Activated CD4-positive, alpha-beta T cell treated with anti-CD3 and anti-CD28 coated beads, Interleukin-2, amount 50 U/mL, for 16 hours (primary cell): ENCODE data around the gene RARA.

Source experiments
- DNase-seq: peaks from one replicate; pipeline ENCODE4 v3.0.0-alpha.2; 2020

Gene RARA

GRCh38 chr17:40317345-40317873 is 8.4 kb downstream of the RARA start:
- peak; percentile 57 for DNase-seq

GRCh38 chr17:40317880-40318829 is 9.2 kb downstream of the RARA start:
- peak; percentile 94 for DNase-seq

- DNase-seq = no peak
These were observed 9.9 kb downstream of the RARA start for GRCh38 chr17:40318830-40319391.

GRCh38 chr17:40319651-40320540 is 10.9 kb downstream of the RARA start:
- DNase-seq = peak; percentile 74

- DNase-seq = no peak
These were observed 12.0 kb downstream of the RARA start for GRCh38 chr17:40320756-40321523.

- DNase-seq = no peak
These were observed 12.5 kb downstream of the RARA start for GRCh38 chr17:40321524-40321929.

- no peak for DNase-seq
These were observed 13.0 kb downstream of the RARA start for GRCh38 chr17:40321961-40322357.

GRCh38 chr17:40322358-40323315 is 13.7 kb downstream of the RARA start:
- DNase-seq = peak; percentile 93

GRCh38 chr17:40323391-40324381 is 14.7 kb downstream of the RARA start:
- DNase-seq = peak; percentile 55

- DNase-seq = peak; percentile 51
These were observed 16.4 kb downstream of the RARA start for GRCh38 chr17:40325156-40326013.

GRCh38 chr17:40326014-40326831 is 17.2 kb downstream of the RARA start:
- DNase-seq = peak; percentile 78

- no peak for DNase-seq
These were observed 17.8 kb downstream of the RARA start for GRCh38 chr17:40326832-40327199.

GRCh38 chr17:40327244-40327729 is 18.3 kb downstream of the RARA start:
- no peak for DNase-seq

- DNase-seq = no peak
These were observed 18.9 kb downstream of the RARA start for GRCh38 chr17:40327735-40328385.

- DNase-seq = no peak
These were observed 19.4 kb downstream of the RARA start for GRCh38 chr17:40328386-40328766.

- no peak for DNase-seq
These were observed 21.1 kb downstream of the RARA start for GRCh38 chr17:40329839-40330794.
